GM18868 (cell line): ENCODE data around the gene MRPL11.
"Not testable (repeated sequence)": the region's sequence is repeated elsewhere in the genome, so short reads cannot be mapped to it uniquely, and the experiment has no call there.

Source experiments
- ATAC-seq: cut with Tn5 transposase; IDR thresholded peaks from one replicate; pipeline ENCODE4 v1.9.1; 2021; ENCODE audit warnings: mild to moderate bottlenecking, moderate library complexity; ENCODE audit not compliant: unreplicated experiment

The MRPL11 gene

GRCh38 chr11:66467034-66467659, 28.5 kb upstream of the MRPL11 start:
- peak; percentile 33 for ATAC-seq

- ATAC-seq: peak; percentile 76
Measured at GRCh38 chr11:66466225-66467033, 27.8 kb upstream of the MRPL11 start, which contains the start of gene PELI3. Gene PELI3, plus strand, starts transcription at chr11:66466905. Its CDS starts 1,224 bp downstream, at chr11:66468129.

- no peak for ATAC-seq
Measured at GRCh38 chr11:66465373-66466224, 27.0 kb upstream of the MRPL11 start.

GRCh38 chr11:66464916-66465315, 26.3 kb upstream of the MRPL11 start:
- no peak for ATAC-seq

- not testable (repeated sequence) for ATAC-seq
Measured at GRCh38 chr11:66464116-66464515, 25.5 kb upstream of the MRPL11 start.

GRCh38 chr11:66462911-66463310, 24.3 kb upstream of the MRPL11 start:
- no peak for ATAC-seq

- no peak for ATAC-seq
Measured at GRCh38 chr11:66462010-66462409, 23.4 kb upstream of the MRPL11 start.

GRCh38 chr11:66459138-66459778, 20.6 kb upstream of the MRPL11 start:
- peak; percentile 57 for ATAC-seq

GRCh38 chr11:66457826-66458225, 19.2 kb upstream of the MRPL11 start:
- ATAC-seq: no peak

GRCh38 chr11:66454828-66455227, 16.2 kb upstream of the MRPL11 start:
- no peak for ATAC-seq

GRCh38 chr11:66454247-66454646, 15.6 kb upstream of the MRPL11 start:
- ATAC-seq: no peak

- no peak for ATAC-seq
Measured at GRCh38 chr11:66451663-66452062, 13.0 kb upstream of the MRPL11 start.

GRCh38 chr11:66450560-66450959, 11.9 kb upstream of the MRPL11 start:
- no peak for ATAC-seq

GRCh38 chr11:66448523-66448922, 9.9 kb upstream of the MRPL11 start:
- ATAC-seq: no peak

GRCh38 chr11:66447012-66447411, 8.4 kb upstream of the MRPL11 start:
- ATAC-seq: no peak

GRCh38 chr11:66443602-66444001, 5.0 kb upstream of the MRPL11 start:
- no peak for ATAC-seq

GRCh38 chr11:66440940-66441282, 2.3 kb upstream of the MRPL11 start:
- not testable (repeated sequence) for ATAC-seq

GRCh38 chr11:66440101-66440939, 1.7 kb upstream of the MRPL11 start:
- ATAC-seq: not testable (repeated sequence)

- no peak for ATAC-seq
Measured at GRCh38 chr11:66437979-66438503, 607 bp downstream of the MRPL11 start.

- no peak for ATAC-seq
Measured at GRCh38 chr11:66432597-66432996, 6.1 kb downstream of the MRPL11 start.
